Measurements from ENCODE around the gene PRAMEF17.
"Not testable (repeated sequence)": the region's sequence is repeated elsewhere in the genome, so short reads cannot be mapped to it uniquely, and the experiment has no call there.

The PRAMEF17 gene

DNA sequence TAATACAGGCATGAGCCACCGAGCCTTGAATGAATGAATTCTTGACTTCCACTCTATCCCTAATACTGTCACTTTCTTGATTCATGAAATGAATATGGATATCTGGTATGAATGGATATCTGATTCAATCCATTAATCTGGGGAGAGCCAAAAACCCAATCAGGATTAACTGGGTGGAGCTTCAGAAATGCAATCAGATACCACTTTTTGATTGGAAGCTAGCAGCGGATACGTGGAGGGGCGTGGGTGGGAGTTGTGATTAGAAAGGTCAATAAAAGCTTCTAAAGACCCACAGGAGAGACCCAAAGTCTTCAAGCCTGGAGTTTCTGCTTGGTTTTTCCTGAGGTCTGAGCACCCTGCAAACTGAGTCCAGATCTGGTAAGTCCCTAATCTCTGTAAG, 20.7 kb downstream of the PRAMEF17 start, which contains the start of gene PRAMEF20:
TSS of gene PRAMEF20 (plus strand) at position 301 of the 400 bp plus-strand sequence. CDS start 5,905 bp downstream, outside the sequence.
- H3K4ac ChIP-seq (ENCODE audit: low read length), result not testable (repeated sequence)

GRCh38 chr1:13430495-13430894, 41.1 kb downstream of the PRAMEF17 start:
- Histone ChIP-seq H3K23ac (ENCODE audit: low read depth, low read length, poor library complexity) (peak overlapping the region; percentile 59), H3K79me1 (ENCODE audit: low read depth, low read length) (no peaks in the 10 kb centered on the region), H3K4me2 (ENCODE audit: insufficient read depth, low read length, poor library complexity, severe bottlenecking) (no peak overlapping the region), H3K36me3 (replicated peaks in 1 of 2; ENCODE audit: control insufficient read depth in 2 of 2, insufficient read depth in 2 of 2, low read length in 2 of 2) (no peaks in the 10 kb centered on the region), H3K9me3 (replicated peaks in 1 of 2; ENCODE audit: control insufficient read depth in 2 of 2, insufficient read depth in 1 of 2, low read depth in 1 of 2, low read length in 2 of 2) (peaks cover 0 to 14% of the 10 kb centered on the region in 2 donors), H2BK120ac (ENCODE audit: low read depth, low read length) (no peak overlapping the region), H2AFZ (ENCODE audit: low read length) (no peak overlapping the region), H3K9ac (ENCODE audit: low read depth, low read length, poor library complexity) (no peak overlapping the region), H3K4me1 (ENCODE audit: control insufficient read depth in 2 of 2, insufficient read depth in 1 of 2, low read depth in 1 of 2, low read length in 2 of 2) (no peaks in the 10 kb centered on the region), H2AK5ac (ENCODE audit: low read depth, low read length) (no peak overlapping the region), H2BK15ac (ENCODE audit: low read length) (no peak overlapping the region), H2BK12ac (ENCODE audit: low read length) (no peak overlapping the region), H4K8ac (ENCODE audit: low read depth, low read length) (no peak overlapping the region), H3K14ac (ENCODE audit: low read length) (no peak overlapping the region), H3K27me3 (ENCODE audit: control insufficient read depth in 3 of 3, insufficient read depth in 3 of 3, low read depth in 1 of 3, low read length in 3 of 3) (peaks cover 0 to 1% (median 0%) of the 10 kb centered on the region in 3 experiments), H3K27ac (replicated peaks; ENCODE audit: low read length) (no peak overlapping the region), H3K4ac (ENCODE audit: low read length) (no peak overlapping the region), H3K18ac (ENCODE audit: low read length) (no peak overlapping the region), H4K91ac (ENCODE audit: low read depth, low read length, poor library complexity) (no peak overlapping the region), H3K4me3 (ENCODE audit: low read length in 2 of 2) (peak overlapping the region in 1 of 2 donors; percentile 43), H2BK5ac (ENCODE audit: low read length) (no peak overlapping the region)
- no peak for DNase-seq (ENCODE audit: low spot score)
- no CpG with 5 or more reads among the region's 13 CpGs for WGBS, 2 donors (ENCODE audit: extremely low coverage in 2 of 2, insufficient read length in 2 of 2, insufficient replicate concordance in 1 of 2)

More for the DNA sequence above, 20.7 kb downstream of the PRAMEF17 start, which contains the start of gene PRAMEF20:
- not testable (repeated sequence) for H3K79me1 ChIP-seq (ENCODE audit: low read depth, low read length); H3K9ac ChIP-seq (ENCODE audit: low read depth, low read length, poor library complexity); H3K4me1 ChIP-seq (ENCODE audit: control insufficient read depth in 2 of 2, insufficient read depth in 1 of 2, low read depth in 1 of 2, low read length in 2 of 2); H2BK5ac ChIP-seq (ENCODE audit: low read length); H3K27me3 ChIP-seq (ENCODE audit: control insufficient read depth in 3 of 3, insufficient read depth in 3 of 3, low read depth in 1 of 3, low read length in 3 of 3); H3K18ac ChIP-seq (ENCODE audit: low read length); H2BK15ac ChIP-seq (ENCODE audit: low read length); H2BK12ac ChIP-seq (ENCODE audit: low read length); H3K9me3 ChIP-seq (replicated peaks in 1 of 2; ENCODE audit: control insufficient read depth in 2 of 2, insufficient read depth in 1 of 2, low read depth in 1 of 2, low read length in 2 of 2); H4K8ac ChIP-seq (ENCODE audit: low read depth, low read length); H3K4me3 ChIP-seq (ENCODE audit: low read length in 2 of 2); H3K4me2 ChIP-seq (ENCODE audit: insufficient read depth, low read length, poor library complexity, severe bottlenecking); H2BK120ac ChIP-seq (ENCODE audit: low read depth, low read length); H4K91ac ChIP-seq (ENCODE audit: low read depth, low read length, poor library complexity); H3K23ac ChIP-seq (ENCODE audit: low read depth, low read length, poor library complexity); H2AFZ ChIP-seq (ENCODE audit: low read length); H3K27ac ChIP-seq (replicated peaks; ENCODE audit: low read length); DNase-seq (ENCODE audit: low spot score); H2AK5ac ChIP-seq (ENCODE audit: low read depth, low read length); H3K36me3 ChIP-seq (replicated peaks in 1 of 2; ENCODE audit: control insufficient read depth in 2 of 2, insufficient read depth in 2 of 2, low read length in 2 of 2); H3K14ac ChIP-seq (ENCODE audit: low read length)
- WGBS, 2 donors (ENCODE audit: extremely low coverage in 2 of 2, insufficient read length in 2 of 2, insufficient replicate concordance in 1 of 2), result no CpG with 5 or more reads among the region's 4 CpGs

GRCh38 chr1:13432251-13432650, 42.8 kb downstream of the PRAMEF17 start:
- Histone ChIP-seq H3K36me3 (replicated peaks in 1 of 2; ENCODE audit: control insufficient read depth in 2 of 2, insufficient read depth in 2 of 2, low read length in 2 of 2) (no peaks in the 10 kb centered on the region), H3K4me2 (ENCODE audit: insufficient read depth, low read length, poor library complexity, severe bottlenecking) (no peak overlapping the region), H3K9me3 (replicated peaks in 1 of 2; ENCODE audit: control insufficient read depth in 2 of 2, insufficient read depth in 1 of 2, low read depth in 1 of 2, low read length in 2 of 2) (peaks cover 0 to 21% of the 10 kb centered on the region in 2 donors)

GRCh38 chr1:13433694-13434358, 44.4 kb downstream of the PRAMEF17 start:
- not testable (repeated sequence) for H2BK12ac ChIP-seq (ENCODE audit: low read length); DNase-seq (ENCODE audit: low spot score); H2AFZ ChIP-seq (ENCODE audit: low read length); H3K27me3 ChIP-seq (ENCODE audit: control insufficient read depth in 3 of 3, insufficient read depth in 3 of 3, low read depth in 1 of 3, low read length in 3 of 3); H2AK5ac ChIP-seq (ENCODE audit: low read depth, low read length); H4K8ac ChIP-seq (ENCODE audit: low read depth, low read length); H3K27ac ChIP-seq (replicated peaks; ENCODE audit: low read length); H2BK15ac ChIP-seq (ENCODE audit: low read length); H3K9ac ChIP-seq (ENCODE audit: low read depth, low read length, poor library complexity); H2BK120ac ChIP-seq (ENCODE audit: low read depth, low read length); H3K4ac ChIP-seq (ENCODE audit: low read length); H3K14ac ChIP-seq (ENCODE audit: low read length); H3K79me1 ChIP-seq (ENCODE audit: low read depth, low read length); H3K4me2 ChIP-seq (ENCODE audit: insufficient read depth, low read length, poor library complexity, severe bottlenecking); H3K4me1 ChIP-seq (ENCODE audit: control insufficient read depth in 2 of 2, insufficient read depth in 1 of 2, low read depth in 1 of 2, low read length in 2 of 2); H4K91ac ChIP-seq (ENCODE audit: low read depth, low read length, poor library complexity); H3K18ac ChIP-seq (ENCODE audit: low read length); H2BK5ac ChIP-seq (ENCODE audit: low read length); H3K36me3 ChIP-seq (replicated peaks in 1 of 2; ENCODE audit: control insufficient read depth in 2 of 2, insufficient read depth in 2 of 2, low read length in 2 of 2); H3K4me3 ChIP-seq (ENCODE audit: low read length in 2 of 2); H3K23ac ChIP-seq (ENCODE audit: low read depth, low read length, poor library complexity)
- H3K9me3 ChIP-seq (replicated peaks in 1 of 2; ENCODE audit: control insufficient read depth in 2 of 2, insufficient read depth in 1 of 2, low read depth in 1 of 2, low read length in 2 of 2), result peaks cover 0 to 26% of the 10 kb centered on the region in 2 donors
- no CpG with 5 or more reads among the region's 32 CpGs for WGBS, 2 donors (ENCODE audit: extremely low coverage in 2 of 2, insufficient read length in 2 of 2, insufficient replicate concordance in 1 of 2)

More at GRCh38 chr1:13432251-13432650, 42.8 kb downstream of the PRAMEF17 start:
- Histone ChIP-seq H3K18ac (ENCODE audit: low read length) (no peak overlapping the region), H3K23ac (ENCODE audit: low read depth, low read length, poor library complexity) (no peak overlapping the region), H2AFZ (ENCODE audit: low read length) (no peak overlapping the region), H3K79me1 (ENCODE audit: low read depth, low read length) (no peaks in the 10 kb centered on the region), H3K4me1 (ENCODE audit: control insufficient read depth in 2 of 2, insufficient read depth in 1 of 2, low read depth in 1 of 2, low read length in 2 of 2) (no peaks in the 10 kb centered on the region), H2BK120ac (ENCODE audit: low read depth, low read length) (no peak overlapping the region), H3K27me3 (ENCODE audit: control insufficient read depth in 3 of 3, insufficient read depth in 3 of 3, low read depth in 1 of 3, low read length in 3 of 3) (peaks cover 0 to 3% (median 0%) of the 10 kb centered on the region in 3 experiments), H2BK5ac (ENCODE audit: low read length) (no peak overlapping the region), H3K27ac (replicated peaks; ENCODE audit: low read length) (no peak overlapping the region), H2AK5ac (ENCODE audit: low read depth, low read length) (no peak overlapping the region), H3K9ac (ENCODE audit: low read depth, low read length, poor library complexity) (no peak overlapping the region), H3K14ac (ENCODE audit: low read length) (no peak overlapping the region), H4K8ac (ENCODE audit: low read depth, low read length) (no peak overlapping the region), H2BK12ac (ENCODE audit: low read length) (no peak overlapping the region), H3K4me3 (ENCODE audit: low read length in 2 of 2) (no peak overlapping the region), H3K4ac (ENCODE audit: low read length) (no peak overlapping the region), H4K91ac (ENCODE audit: low read depth, low read length, poor library complexity) (no peak overlapping the region), H2BK15ac (ENCODE audit: low read length) (no peak overlapping the region)
- no peak for DNase-seq (ENCODE audit: low spot score)
- WGBS, 2 donors (ENCODE audit: extremely low coverage in 2 of 2, insufficient read length in 2 of 2, insufficient replicate concordance in 1 of 2), result no CpG with 5 or more reads among the region's 3 CpGs

All from neuronal stem cell (in vitro differentiated cells).